B cell (primary cell): ENCODE data around the gene NTNG1. TPM values are rescaled to one million over a fixed set of nuclear protein-coding genes. Genes with fewer than 3 reads are reported as not detected.

ENCODE experiments used
- ATAC-seq: fragments of 200-7000 bp; cut with Tn5 transposase; one replicate; pipeline ENCODE4 v1.10.0; 2021; ENCODE audit warnings: low read depth, mild to moderate bottlenecking, moderate number of reproducible peaks, moderate library complexity
- CTCF ChIA-PET: fragments of 350-600 bp; sonication (Branson Sonifier 250); formaldehyde crosslinking; loops from one replicate; lab custom pipeline; 2021; ENCODE audit warnings: antibody characterized with exemption, inconsistent platforms; lab: Charles Lee
- POLR2A ChIA-PET: fragments of 350-600 bp; sonication (Branson Sonifier 250); formaldehyde crosslinking; loops from one replicate; lab custom pipeline; 2021; ENCODE audit warnings: antibody characterized with exemption; lab: Charles Lee
- DNase-seq: peaks from one replicate; pipeline ENCODE4 v3.0.0; 2013
- H2AFZ ChIP-seq: 2 replicates; pipeline ENCODE4 v1.6.1; 2012; ENCODE audit warnings: mild to moderate bottlenecking, low read depth, low read length; ENCODE audit not compliant: insufficient read depth, poor library complexity, severe bottlenecking
- H3K27ac ChIP-seq, 2 donors: 1 replicate in 1 of 2; 2 replicates in 1 of 2; pipeline ENCODE4 v1.5.1; 2012 to 2013; ENCODE audit warnings: low read length in 2 of 2, mild to moderate bottlenecking in 2 of 2, moderate library complexity in 1 of 2
- H3K27me3 ChIP-seq, 4 experiments: fragments of 200-600 bp in 1 of 4; sonication (generic) in 1 of 4; replicated peaks in 1 of 4; 1 replicate in 2 of 4; 2 replicates in 2 of 4; pipeline versions ENCODE4 v1.6.1 to v1.7.0; 2013 to 2016; ENCODE audit warnings: low read length in 3 of 4, mild to moderate bottlenecking in 2 of 4, mixed read lengths in 1 of 4, moderate library complexity in 1 of 4; ENCODE audit not compliant: insufficient read depth in 4 of 4, control insufficient read depth in 3 of 4; ENCODE audit errors: control extremely low read depth in 1 of 4
- H3K36me3 ChIP-seq, 2 experiments: replicated peaks in 1 of 2; 1 replicate in 1 of 2; 2 replicates in 1 of 2; pipeline versions ENCODE4 v1.6.1 to v1.7.1; 2013; ENCODE audit warnings: low read length in 1 of 2; ENCODE audit not compliant: insufficient read depth in 2 of 2, control insufficient read depth in 1 of 2; ENCODE audit errors: control extremely low read depth in 1 of 2, extremely low read depth in 1 of 2
- H3K4me1 ChIP-seq, 2 donors: fragments of 200-600 bp in 1 of 2; sonication (generic) in 1 of 2; 1 replicate in 1 of 2; 2 replicates in 1 of 2; pipeline versions ENCODE4 v1.5.1 to v1.6.1; 2013 to 2017; ENCODE audit warnings: low read length in 2 of 2; ENCODE audit not compliant: control insufficient read depth in 2 of 2, insufficient read depth in 2 of 2
- H3K4me2 ChIP-seq: replicated peaks from 2 replicates; pipeline ENCODE3; 2012; ENCODE audit warnings: mild to moderate bottlenecking, low read depth, low read length; ENCODE audit not compliant: poor library complexity, severe bottlenecking
- H3K4me3 ChIP-seq, 5 experiments: fragments of 200-600 bp in 1 of 5; sonication (generic) in 1 of 5; 1 replicate in 3 of 5; 2 replicates in 2 of 5; pipeline versions ENCODE4 v1.5.1 to v1.7.0; 2011 to 2016; ENCODE audit warnings: low read length in 4 of 5, mild to moderate bottlenecking in 4 of 5, low read depth in 2 of 5, control low read depth in 1 of 5, moderate library complexity in 1 of 5; ENCODE audit not compliant: insufficient read depth in 1 of 5; ENCODE audit errors: control extremely low read depth in 1 of 5, extremely low read depth in 1 of 5
- H3K79me2 ChIP-seq: fragments of 200-600 bp; sonication (generic); one replicate; pipeline ENCODE4 v1.6.0; 2016; ENCODE audit warnings: low read length; ENCODE audit not compliant: control insufficient read depth, insufficient read depth
- H3K9ac ChIP-seq: fragments of 200-600 bp; sonication (generic); 2 replicates; pipeline ENCODE4 v1.6.1; 2017; ENCODE audit warnings: mild to moderate bottlenecking, low read length, moderate library complexity
- H3K9me3 ChIP-seq, 3 donors: one replicate each; pipeline versions ENCODE4 v1.6.1 to v1.7.1; 2013; ENCODE audit warnings: low read length in 2 of 3; ENCODE audit not compliant: control insufficient read depth in 2 of 3, insufficient read depth in 1 of 3; ENCODE audit errors: control extremely low read depth in 1 of 3
- H4K20me1 ChIP-seq: 2 replicates; pipeline ENCODE4 v1.6.0; 2012; ENCODE audit warnings: mild to moderate bottlenecking, low read length; ENCODE audit not compliant: insufficient read depth, control insufficient read depth, poor library complexity, severe bottlenecking
- H3K27ac Mint-ChIP-seq: one replicate; pipeline ENCODE4 v1.8.0; 2021; ENCODE audit warnings: mixed read lengths
- H3K27me3 Mint-ChIP-seq: one replicate; pipeline ENCODE4 v1.8.0; 2021; ENCODE audit warnings: mixed read lengths
- H3K4me1 Mint-ChIP-seq: one replicate; pipeline ENCODE4 v1.8.0; 2021; ENCODE audit warnings: mixed read lengths
- H3K4me3 Mint-ChIP-seq: one replicate; pipeline ENCODE4 v1.8.0; 2021; ENCODE audit warnings: mixed read lengths
- H3K9me3 Mint-ChIP-seq: one replicate; pipeline ENCODE4 v1.8.0; 2022; ENCODE audit warnings: mixed read lengths; ENCODE audit not compliant: insufficient read depth
- EZH2 ChIP-seq: IDR thresholded peaks from 2 replicates; pipeline ENCODE4 v1.6.1; 2012; ENCODE audit warnings: borderline replicate concordance, low read depth, mild to moderate bottlenecking, moderate library complexity, low read length; ENCODE audit not compliant: insufficient read depth, poor library complexity, severe bottlenecking
- WGBS: methylation state at CpG from one replicate; pipeline ENCODE4 v1.1.5; 2013; ENCODE audit warnings: missing lambda C conversion rate; ENCODE audit not compliant: insufficient coverage; 5-methylcytosine and 5-hydroxymethylcytosine counted together
- intact Hi-C: fragments of 100-400 bp; cut with micrococcal nuclease; formaldehyde crosslinking; loops from one replicate; pipeline ENCODE4 v1.10.0; 2022
- polyA plus RNA-seq: library from polyadenylated mRNA; depleted of rRNA; stranded (reverse); fragments of >200 nt; gene quantifications from 2 replicates; pipeline ENCODE4 v1.2.3, GENCODE V29; 2012
- total RNA-seq, 2 donors: library from RNA; stranded (reverse); fragments of 120-200 nt in 1 of 2; gene quantifications; 1 replicate in 1 of 2; 2 replicates in 1 of 2; pipeline versions ENCODE4 v1.2.3 to v1.2.4, GENCODE V29; 2013 to 2022
- TF ChIP-seq, protein P1 (sequence below): fragments of 200-600 bp; IDR thresholded peaks from one replicate; pipeline ENCODE4 v1.8.0; 2022; ENCODE audit warnings: antibody characterized with exemption, mild to moderate bottlenecking

The NTNG1 gene
- total and polyA plus RNA-seq, 2 donors (not counting 1 experiment from before 2014, with no cell fraction given): 2.8 to 3.7 TPM

- Mint-ChIP-seq H3K27me3 (no peaks in the 10 kb centered on the region), H3K4me3 (peak overlapping the region; percentile 89), H3K9me3 (no peaks in the 10 kb centered on the region), H3K27ac (no peak overlapping the region), H3K4me1 (peaks cover 15% of the 10 kb centered on the region)
- peaks cover 8 to 12% of the 10 kb centered on the region in 2 donors for H3K4me1 ChIP-seq
- peaks cover 0 to 3% (median 0%) of the 10 kb centered on the region in 4 experiments for H3K27me3 ChIP-seq
- peak overlapping the region; percentile 82 for H2AFZ ChIP-seq
- H3K79me2 ChIP-seq: no peaks in the 10 kb centered on the region
- no peak overlapping the region for H3K9ac ChIP-seq
- H3K36me3 ChIP-seq: no peaks in the 10 kb centered on the region
- ChIA-PET CTCF (interaction anchor here (0.6 to 6.4 kb wide), 15 partner anchors 13 to 338 kb away, joined by 3 to 63 read pairs (median 4); no protein-coding TSS in a partner anchor), POLR2A (no interaction called here)
- 92% methylated on average over 8 of the region's 11 CpGs for whole genome bisulfite sequencing
- TF ChIP-seq, protein P1, sequence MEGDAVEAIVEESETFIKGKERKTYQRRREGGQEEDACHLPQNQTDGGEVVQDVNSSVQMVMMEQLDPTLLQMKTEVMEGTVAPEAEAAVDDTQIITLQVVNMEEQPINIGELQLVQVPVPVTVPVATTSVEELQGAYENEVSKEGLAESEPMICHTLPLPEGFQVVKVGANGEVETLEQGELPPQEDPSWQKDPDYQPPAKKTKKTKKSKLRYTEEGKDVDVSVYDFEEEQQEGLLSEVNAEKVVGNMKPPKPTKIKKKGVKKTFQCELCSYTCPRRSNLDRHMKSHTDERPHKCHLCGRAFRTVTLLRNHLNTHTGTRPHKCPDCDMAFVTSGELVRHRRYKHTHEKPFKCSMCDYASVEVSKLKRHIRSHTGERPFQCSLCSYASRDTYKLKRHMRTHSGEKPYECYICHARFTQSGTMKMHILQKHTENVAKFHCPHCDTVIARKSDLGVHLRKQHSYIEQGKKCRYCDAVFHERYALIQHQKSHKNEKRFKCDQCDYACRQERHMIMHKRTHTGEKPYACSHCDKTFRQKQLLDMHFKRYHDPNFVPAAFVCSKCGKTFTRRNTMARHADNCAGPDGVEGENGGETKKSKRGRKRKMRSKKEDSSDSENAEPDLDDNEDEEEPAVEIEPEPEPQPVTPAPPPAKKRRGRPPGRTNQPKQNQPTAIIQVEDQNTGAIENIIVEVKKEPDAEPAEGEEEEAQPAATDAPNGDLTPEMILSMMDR: no peak
- no peak for TF ChIP-seq EZH2
- H3K4me3 ChIP-seq: peak overlapping the region in 2 of 5 experiments; percentile 38 to 53
- no peaks in the 10 kb centered on the region for H3K9me3 ChIP-seq
- peak overlapping the region; percentile 75 for H3K4me2 ChIP-seq
- ATAC-seq (no peak), DNase-seq (no peak)
- intact Hi-C loops: loop anchor here (1.0 to 2.0 kb wide), 2 partner anchors 29 to 50 kb away; no protein-coding TSS in a partner anchor
- no peaks in the 10 kb centered on the region for H4K20me1 ChIP-seq
- no peak overlapping the region for H3K27ac ChIP-seq
These were observed 339.1 kb downstream of the NTNG1 start for GRCh38 chr1:107479865-107480350.
